Measurements from ENCODE around the gene DTNA. TPM values are rescaled to one million over a fixed set of nuclear protein-coding genes. Genes with fewer than 3 reads are reported as not detected.

DTNA gene
- total and polyA plus RNA-seq, 5 donors from 2014 or later = not detected

DNA sequence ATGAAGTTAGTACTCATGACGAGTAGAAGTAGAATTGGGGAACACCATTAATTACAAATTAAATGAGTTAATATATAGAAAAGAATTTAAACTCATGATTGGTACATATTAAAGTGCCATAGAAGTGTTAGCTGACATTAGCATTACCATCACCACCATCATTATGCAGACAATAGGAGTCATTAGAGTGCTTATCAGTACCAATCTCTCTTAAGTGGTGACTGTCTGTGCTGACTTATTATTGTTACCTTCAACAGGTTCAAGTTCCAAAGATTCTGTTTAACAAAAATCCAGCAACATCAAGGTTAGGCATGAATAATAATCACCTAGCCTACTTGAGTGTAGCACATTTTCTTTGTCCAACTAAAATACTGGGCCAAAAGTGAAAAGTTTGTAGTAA lies 222.3 kb downstream of the DTNA start:
- Histone ChIP-seq H3K36me3 (ENCODE audit: control insufficient read depth, insufficient read depth, low read length) (no peaks in the 10 kb centered on the region), H3K4me3 (ENCODE audit: low read depth, low read length) (no peak overlapping the region), H3K4me1 (ENCODE audit: control insufficient read depth, insufficient read depth, low read length, poor library complexity, severe bottlenecking) (no peaks in the 10 kb centered on the region), H3K9me3 (ENCODE audit: control insufficient read depth in 2 of 2, low read length in 2 of 2) (no peaks in the 10 kb centered on the region), H3K27me3 (ENCODE audit: control insufficient read depth, insufficient read depth, low read length) (no peaks in the 10 kb centered on the region), H3K27ac (ENCODE audit: insufficient read depth, low read length, poor library complexity, severe bottlenecking) (no peak overlapping the region)
- peaks cover 0 to 1% (median 0%) of the 10 kb centered on the region in 7 donors for H3K9me3 Mint-ChIP-seq
- H3K27ac Mint-ChIP-seq = no peak overlapping the region
- no peak for ATAC-seq (ENCODE audit: low read depth in 2 of 2)
- H3K27me3 Mint-ChIP-seq = peaks cover 2% of the 10 kb centered on the region
- no peaks in the 10 kb centered on the region for H3K4me1 Mint-ChIP-seq
- H3K36me3 Mint-ChIP-seq = no peaks in the 10 kb centered on the region
- H3K4me3 Mint-ChIP-seq = no peak overlapping the region
- DNase-seq = no peak

DNA sequence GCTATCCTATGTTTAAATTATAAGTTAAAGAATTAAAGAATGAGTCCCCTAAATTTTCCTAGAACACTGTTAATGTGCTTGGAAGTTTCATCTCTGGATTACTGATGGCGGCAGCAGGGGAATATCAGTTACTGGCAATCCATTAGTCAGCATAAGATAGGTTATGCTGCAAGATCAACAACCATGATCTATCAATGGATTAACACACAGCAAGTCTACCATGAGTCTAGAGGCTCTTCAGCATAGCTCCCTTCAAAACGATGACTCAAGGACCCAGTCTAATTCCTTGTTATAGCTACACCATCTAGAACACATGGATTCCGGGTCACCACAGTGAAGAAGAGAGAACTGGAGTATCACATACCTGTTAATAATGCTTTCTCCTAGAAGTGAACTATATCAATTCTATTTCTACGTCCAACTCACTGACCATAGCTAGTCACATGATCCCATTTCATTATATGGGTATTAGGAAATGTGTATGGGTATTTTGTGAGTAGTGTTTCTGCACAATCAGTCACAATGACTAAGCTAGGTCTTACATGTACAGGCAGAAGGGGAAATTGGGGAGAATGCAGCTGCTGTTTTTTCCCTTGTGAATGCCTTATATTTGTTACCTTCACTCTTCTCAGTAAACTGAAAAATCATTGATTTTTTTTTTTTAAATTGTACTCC lies 222.8 kb downstream of the DTNA start:
- DNase-seq (no peak), ATAC-seq (ENCODE audit: low read depth in 2 of 2) (no peak)
- H3K4me1 ChIP-seq (ENCODE audit: control insufficient read depth, insufficient read depth, low read length, poor library complexity, severe bottlenecking) = no peaks in the 10 kb centered on the region
- H3K4me3 ChIP-seq (ENCODE audit: low read depth, low read length) = no peak overlapping the region
- H3K27ac Mint-ChIP-seq = no peak overlapping the region
- H3K9me3 ChIP-seq (ENCODE audit: control insufficient read depth in 2 of 2, low read length in 2 of 2) = no peaks in the 10 kb centered on the region
- peaks cover 7% of the 10 kb centered on the region for H3K27me3 Mint-ChIP-seq
- H3K9me3 Mint-ChIP-seq = peaks cover 0 to 1% (median 0%) of the 10 kb centered on the region in 7 donors
- no peaks in the 10 kb centered on the region for H3K27me3 ChIP-seq (ENCODE audit: control insufficient read depth, insufficient read depth, low read length)
- H3K36me3 Mint-ChIP-seq = no peaks in the 10 kb centered on the region
- no peak overlapping the region for H3K4me3 Mint-ChIP-seq
- H3K27ac ChIP-seq (ENCODE audit: insufficient read depth, low read length, poor library complexity, severe bottlenecking) = no peak overlapping the region
- H3K36me3 ChIP-seq (ENCODE audit: control insufficient read depth, insufficient read depth, low read length) = no peaks in the 10 kb centered on the region
- no peaks in the 10 kb centered on the region for H3K4me1 Mint-ChIP-seq

- peaks cover 14% of the 10 kb centered on the region for H3K27me3 Mint-ChIP-seq
- Histone ChIP-seq H3K36me3 (ENCODE audit: control insufficient read depth, insufficient read depth, low read length) (no peaks in the 10 kb centered on the region), H3K4me3 (ENCODE audit: low read depth, low read length) (no peak overlapping the region), H3K27ac (ENCODE audit: insufficient read depth, low read length, poor library complexity, severe bottlenecking) (no peak overlapping the region), H3K27me3 (ENCODE audit: control insufficient read depth, insufficient read depth, low read length) (no peaks in the 10 kb centered on the region), H3K4me1 (ENCODE audit: control insufficient read depth, insufficient read depth, low read length, poor library complexity, severe bottlenecking) (no peaks in the 10 kb centered on the region), H3K9me3 (ENCODE audit: control insufficient read depth in 2 of 2, low read length in 2 of 2) (no peaks in the 10 kb centered on the region)
- H3K27ac Mint-ChIP-seq = no peak overlapping the region
- H3K4me3 Mint-ChIP-seq = no peak overlapping the region
- ATAC-seq (ENCODE audit: low read depth in 2 of 2) (no peak), DNase-seq (no peak)
- no peaks in the 10 kb centered on the region for H3K36me3 Mint-ChIP-seq
- peaks cover 0 to 1% (median 0%) of the 10 kb centered on the region in 7 donors for H3K9me3 Mint-ChIP-seq
- no peaks in the 10 kb centered on the region for H3K4me1 Mint-ChIP-seq
Observed at GRCh38 chr18:34933909-34934661, 224.0 kb downstream of the DTNA start.

- H3K4me1 Mint-ChIP-seq = no peaks in the 10 kb centered on the region
- ATAC-seq (ENCODE audit: low read depth in 2 of 2) = no peak
- H3K27ac Mint-ChIP-seq = no peak overlapping the region
- DNase-seq = no peak
- no peaks in the 10 kb centered on the region for H3K36me3 Mint-ChIP-seq
- no peak overlapping the region for H3K4me3 ChIP-seq (ENCODE audit: low read depth, low read length)
- H3K9me3 ChIP-seq (ENCODE audit: control insufficient read depth in 2 of 2, low read length in 2 of 2) = no peaks in the 10 kb centered on the region
- H3K27ac ChIP-seq (ENCODE audit: insufficient read depth, low read length, poor library complexity, severe bottlenecking) = no peak overlapping the region
- H3K27me3 Mint-ChIP-seq = peaks cover 22% of the 10 kb centered on the region
- no peaks in the 10 kb centered on the region for H3K4me1 ChIP-seq (ENCODE audit: control insufficient read depth, insufficient read depth, low read length, poor library complexity, severe bottlenecking)
- H3K36me3 ChIP-seq (ENCODE audit: control insufficient read depth, insufficient read depth, low read length) = no peaks in the 10 kb centered on the region
- H3K4me3 Mint-ChIP-seq = no peak overlapping the region
- peaks cover 0 to 1% (median 0%) of the 10 kb centered on the region in 7 donors for H3K9me3 Mint-ChIP-seq
- no peaks in the 10 kb centered on the region for H3K27me3 ChIP-seq (ENCODE audit: control insufficient read depth, insufficient read depth, low read length)
Observed at GRCh38 chr18:34936772-34937171, 226.7 kb downstream of the DTNA start.

- Mint-ChIP-seq H3K27me3 (peaks cover 26% of the 10 kb centered on the region), H3K9me3 (peaks cover 0 to 2% (median 0%) of the 10 kb centered on the region in 7 donors), H3K36me3 (no peaks in the 10 kb centered on the region), H3K4me1 (no peaks in the 10 kb centered on the region), H3K27ac (no peak overlapping the region), H3K4me3 (no peak overlapping the region)
- DNase-seq (no peak), ATAC-seq (ENCODE audit: low read depth in 2 of 2) (no peak)
- Histone ChIP-seq H3K27me3 (ENCODE audit: control insufficient read depth, insufficient read depth, low read length) (no peaks in the 10 kb centered on the region), H3K4me1 (ENCODE audit: control insufficient read depth, insufficient read depth, low read length, poor library complexity, severe bottlenecking) (no peaks in the 10 kb centered on the region), H3K36me3 (ENCODE audit: control insufficient read depth, insufficient read depth, low read length) (no peaks in the 10 kb centered on the region), H3K9me3 (ENCODE audit: control insufficient read depth in 2 of 2, low read length in 2 of 2) (no peaks in the 10 kb centered on the region), H3K27ac (ENCODE audit: insufficient read depth, low read length, poor library complexity, severe bottlenecking) (no peak overlapping the region), H3K4me3 (ENCODE audit: low read depth, low read length) (no peak overlapping the region)
Observed at GRCh38 chr18:34938090-34938489, 228.0 kb downstream of the DTNA start.
